Stomach (tissue), 4 donors: ENCODE results near the gene LRP4.

ENCODE experiments used
- CTCF ChIP-seq, 7 experiments: fragments of 450-650 bp in 4 of 7; fragments of 200-600 bp in 3 of 7; sonication (generic) in 3 of 7; IDR thresholded peaks; one replicate each; pipeline ENCODE4 v1.5.1; 2016 to 2019; ENCODE audit warnings: antibody characterized with exemption in 7 of 7, control low read depth in 2 of 7, mild to moderate bottlenecking in 1 of 7
- POLR2A ChIP-seq, 4 donors: fragments of 450-650 bp; IDR thresholded peaks; one replicate each; pipeline ENCODE4 v1.6.1; 2016; ENCODE audit warnings: antibody characterized with exemption in 4 of 4, control low read depth in 2 of 4, mild to moderate bottlenecking in 1 of 4, moderate library complexity in 1 of 4

- TF ChIP-seq POLR2A (IDR thresholded peaks at IDR 0.05) = no peak
- no peak for TF ChIP-seq CTCF (IDR thresholded peaks at IDR 0.05)
Observed at GRCh38 chr11:46951864-46952263, 33.5 kb upstream of the LRP4 start.
